ENCODE measurements around the gene SMG1.

GRCh38 chr16:18969855-18970240 is 43.6 kb upstream of the SMG1 start:
- TF ChIP-seq, protein P1, sequence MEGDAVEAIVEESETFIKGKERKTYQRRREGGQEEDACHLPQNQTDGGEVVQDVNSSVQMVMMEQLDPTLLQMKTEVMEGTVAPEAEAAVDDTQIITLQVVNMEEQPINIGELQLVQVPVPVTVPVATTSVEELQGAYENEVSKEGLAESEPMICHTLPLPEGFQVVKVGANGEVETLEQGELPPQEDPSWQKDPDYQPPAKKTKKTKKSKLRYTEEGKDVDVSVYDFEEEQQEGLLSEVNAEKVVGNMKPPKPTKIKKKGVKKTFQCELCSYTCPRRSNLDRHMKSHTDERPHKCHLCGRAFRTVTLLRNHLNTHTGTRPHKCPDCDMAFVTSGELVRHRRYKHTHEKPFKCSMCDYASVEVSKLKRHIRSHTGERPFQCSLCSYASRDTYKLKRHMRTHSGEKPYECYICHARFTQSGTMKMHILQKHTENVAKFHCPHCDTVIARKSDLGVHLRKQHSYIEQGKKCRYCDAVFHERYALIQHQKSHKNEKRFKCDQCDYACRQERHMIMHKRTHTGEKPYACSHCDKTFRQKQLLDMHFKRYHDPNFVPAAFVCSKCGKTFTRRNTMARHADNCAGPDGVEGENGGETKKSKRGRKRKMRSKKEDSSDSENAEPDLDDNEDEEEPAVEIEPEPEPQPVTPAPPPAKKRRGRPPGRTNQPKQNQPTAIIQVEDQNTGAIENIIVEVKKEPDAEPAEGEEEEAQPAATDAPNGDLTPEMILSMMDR (IDR thresholded peaks at IDR 0.05 in 2 of 3, conservative IDR thresholded peaks at IDR 0.05 in 1 of 3; ENCODE audit: borderline replicate concordance in 1 of 3, insufficient read depth in 1 of 3, low read depth in 2 of 3, low read length in 2 of 3), result no peak
- TF ChIP-seq EZH2phosphoT487 (IDR thresholded peaks at IDR 0.05; ENCODE audit: borderline replicate concordance) (no peak), ZNF274 (IDR thresholded peaks at IDR 0.05; ENCODE audit: low read depth, low read length) (no peak), YY1 (IDR thresholded peaks at IDR 0.05; ENCODE audit: extremely low read depth, insufficient replicate concordance, low read depth, low read length) (no peak), EZH2 (IDR thresholded peaks at IDR 0.05) (no peak), SIN3A (IDR thresholded peaks at IDR 0.05; ENCODE audit: low read depth) (no peak), POLR2AphosphoS5 (IDR thresholded peaks at IDR 0.05; ENCODE audit: low read depth, low read length) (no peak), ATF3 (IDR thresholded peaks at IDR 0.05) (no peak), EGR1 (IDR thresholded peaks at IDR 0.05; ENCODE audit: low read depth) (no peak), POLR2A (IDR thresholded peaks at IDR 0.05; ENCODE audit: borderline replicate concordance, extremely low read depth, insufficient read depth, insufficient read length) (no peak), ELF1 (IDR thresholded peaks at IDR 0.05; ENCODE audit: borderline replicate concordance, low read depth) (no peak)
- TF ChIP-seq, protein P2, sequence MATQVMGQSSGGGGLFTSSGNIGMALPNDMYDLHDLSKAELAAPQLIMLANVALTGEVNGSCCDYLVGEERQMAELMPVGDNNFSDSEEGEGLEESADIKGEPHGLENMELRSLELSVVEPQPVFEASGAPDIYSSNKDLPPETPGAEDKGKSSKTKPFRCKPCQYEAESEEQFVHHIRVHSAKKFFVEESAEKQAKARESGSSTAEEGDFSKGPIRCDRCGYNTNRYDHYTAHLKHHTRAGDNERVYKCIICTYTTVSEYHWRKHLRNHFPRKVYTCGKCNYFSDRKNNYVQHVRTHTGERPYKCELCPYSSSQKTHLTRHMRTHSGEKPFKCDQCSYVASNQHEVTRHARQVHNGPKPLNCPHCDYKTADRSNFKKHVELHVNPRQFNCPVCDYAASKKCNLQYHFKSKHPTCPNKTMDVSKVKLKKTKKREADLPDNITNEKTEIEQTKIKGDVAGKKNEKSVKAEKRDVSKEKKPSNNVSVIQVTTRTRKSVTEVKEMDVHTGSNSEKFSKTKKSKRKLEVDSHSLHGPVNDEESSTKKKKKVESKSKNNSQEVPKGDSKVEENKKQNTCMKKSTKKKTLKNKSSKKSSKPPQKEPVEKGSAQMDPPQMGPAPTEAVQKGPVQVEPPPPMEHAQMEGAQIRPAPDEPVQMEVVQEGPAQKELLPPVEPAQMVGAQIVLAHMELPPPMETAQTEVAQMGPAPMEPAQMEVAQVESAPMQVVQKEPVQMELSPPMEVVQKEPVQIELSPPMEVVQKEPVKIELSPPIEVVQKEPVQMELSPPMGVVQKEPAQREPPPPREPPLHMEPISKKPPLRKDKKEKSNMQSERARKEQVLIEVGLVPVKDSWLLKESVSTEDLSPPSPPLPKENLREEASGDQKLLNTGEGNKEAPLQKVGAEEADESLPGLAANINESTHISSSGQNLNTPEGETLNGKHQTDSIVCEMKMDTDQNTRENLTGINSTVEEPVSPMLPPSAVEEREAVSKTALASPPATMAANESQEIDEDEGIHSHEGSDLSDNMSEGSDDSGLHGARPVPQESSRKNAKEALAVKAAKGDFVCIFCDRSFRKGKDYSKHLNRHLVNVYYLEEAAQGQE (IDR thresholded peaks at IDR 0.05; ENCODE audit: low read depth), result no peak

Data from HCT116 (cell line).